Cerebellar cortex (tissue), 1 donor: ENCODE measurements around the gene HDAC10.
"Not testable (repeated sequence)": the region's sequence is repeated elsewhere in the genome, so short reads cannot be mapped to it uniquely, and the experiment has no call there.

Experiments
- DNase-seq: peaks from one replicate; pipeline ENCODE4 v3.0.0-alpha.2; 2015; ENCODE audit warnings: low spot score

Gene HDAC10

GRCh38 chr22:50285568-50286229 is 34.6 kb upstream of the HDAC10 start:
- DNase-seq, result no peak

GRCh38 chr22:50284479-50284878 is 33.4 kb upstream of the HDAC10 start:
- no peak for DNase-seq

- no peak for DNase-seq
Measured at GRCh38 chr22:50283821-50284220, 32.8 kb upstream of the HDAC10 start.

- no peak for DNase-seq
Measured at GRCh38 chr22:50282361-50283155, 31.5 kb upstream of the HDAC10 start.

- DNase-seq, result no peak
Measured at GRCh38 chr22:50281957-50282356, 30.9 kb upstream of the HDAC10 start.

- no peak for DNase-seq
Measured at GRCh38 chr22:50281384-50281760, 30.3 kb upstream of the HDAC10 start.

- DNase-seq, result peak; percentile 57
Measured at GRCh38 chr22:50280708-50281383, 29.8 kb upstream of the HDAC10 start.

GRCh38 chr22:50280022-50280707 is 29.1 kb upstream of the HDAC10 start:
- DNase-seq, result no peak

- DNase-seq, result no peak
Measured at GRCh38 chr22:50278956-50279619, 28.0 kb upstream of the HDAC10 start.

- DNase-seq, result no peak
Measured at GRCh38 chr22:50278461-50278860, 27.4 kb upstream of the HDAC10 start.

- DNase-seq, result no peak
Measured at GRCh38 chr22:50277761-50278160, 26.7 kb upstream of the HDAC10 start.

GRCh38 chr22:50276143-50276542 is 25.1 kb upstream of the HDAC10 start:
- DNase-seq, result peak; percentile 70

- DNase-seq, result no peak
Measured at GRCh38 chr22:50275181-50276055, 24.4 kb upstream of the HDAC10 start.

GRCh38 chr22:50274771-50275170 is 23.7 kb upstream of the HDAC10 start:
- DNase-seq, result no peak

- DNase-seq, result peak; percentile 93
Measured at GRCh38 chr22:50274311-50274710, 23.2 kb upstream of the HDAC10 start.

GRCh38 chr22:50273781-50274180 is 22.7 kb upstream of the HDAC10 start:
- not testable (repeated sequence) for DNase-seq

GRCh38 chr22:50273352-50273751 is 22.3 kb upstream of the HDAC10 start:
- DNase-seq, result not testable (repeated sequence)

- no peak for DNase-seq
Measured at GRCh38 chr22:50272044-50272802, 21.2 kb upstream of the HDAC10 start.

GRCh38 chr22:50271519-50271970 is 20.5 kb upstream of the HDAC10 start:
- DNase-seq, result peak; percentile 65
